ENCODE data around the gene EPAS1. TPM values are rescaled to one million over a fixed set of nuclear protein-coding genes. Genes with fewer than 3 reads are reported as not detected.

EPAS1 gene
- polyA plus RNA-seq, 1 of the 3 experiments (the other 2 are of a cell fraction): 69.2 TPM

GRCh38 chr2:46308629-46309028 lies 11.4 kb downstream of the EPAS1 start:
- Histone ChIP-seq H3K4me2 (no peak overlapping the region), H3K27ac (ENCODE audit: low read depth in 2 of 2, low read length in 1 of 2) (peak overlapping the region in 1 of 2 experiments; percentile 41; a peak in 1 of 4 replicates), H3K36me3 (replicated peaks in 1 of 2; ENCODE audit: control insufficient read depth in 1 of 2, insufficient read depth in 2 of 2, low read length in 1 of 2) (peaks cover 0 to 11% of the 10 kb centered on the region in 2 experiments), H2AFZ (ENCODE audit: low read depth) (no peak overlapping the region), H4K20me1 (ENCODE audit: insufficient read depth) (peaks cover 23% of the 10 kb centered on the region), H3K4me1 (ENCODE audit: control insufficient read depth in 1 of 2, insufficient read depth in 2 of 2, low read depth in 1 of 2, low read length in 1 of 2) (peaks cover 26 to 76% of the 10 kb centered on the region in 2 experiments; a peak in 3 of 4 replicates), H3K9ac (no peak overlapping the region), H3K79me2 (ENCODE audit: insufficient read depth) (peaks cover 100% of the 10 kb centered on the region), H3K27me3 (ENCODE audit: insufficient read depth) (no peaks in the 10 kb centered on the region), H3K9me2 (no peaks in the 10 kb centered on the region), H3F3A (replicated peaks; ENCODE audit: insufficient read depth) (peaks cover 4% of the 10 kb centered on the region), H3K9me3 (no peaks in the 10 kb centered on the region), H3K4me3 (ENCODE audit: low read depth in 2 of 2, low read length in 1 of 2) (no peak overlapping the region)
- POLR2A ChIA-PET: interaction anchor here (1.0 to 1.6 kb wide), 2 partner anchors 10 to 11 kb away, joined by 4 to 7 read pairs; partner anchors contain the start of gene EPAS1
- TF ChIP-seq EP300 (IDR thresholded peaks at IDR 0.05; ENCODE audit: borderline replicate concordance in 1 of 2, low read depth in 1 of 2, low read length in 1 of 2): no peak
- TF ChIP-seq RAD21 (IDR thresholded peaks at IDR 0.05; ENCODE audit: low read length): no peak
- TF ChIP-seq FOXM1 (IDR thresholded peaks at IDR 0.05; ENCODE audit: low read depth): no peak
- TF ChIP-seq NFIC (IDR thresholded peaks at IDR 0.05; ENCODE audit: borderline replicate concordance): no peak
- TF ChIP-seq, protein P1, sequence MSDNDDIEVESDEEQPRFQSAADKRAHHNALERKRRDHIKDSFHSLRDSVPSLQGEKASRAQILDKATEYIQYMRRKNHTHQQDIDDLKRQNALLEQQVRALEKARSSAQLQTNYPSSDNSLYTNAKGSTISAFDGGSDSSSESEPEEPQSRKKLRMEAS (IDR thresholded peaks at IDR 0.05; ENCODE audit: low read depth): no peak
- no peak for TF ChIP-seq SMC3 (IDR thresholded peaks at IDR 0.05; ENCODE audit: low read depth, low read length)
- TF ChIP-seq CHD2 (IDR thresholded peaks at IDR 0.05; ENCODE audit: low read length, partially characterized antibody): no peak
- no peak for TF ChIP-seq RXRA (IDR thresholded peaks at IDR 0.05; ENCODE audit: borderline replicate concordance, low read depth)
- TF ChIP-seq, protein P2, sequence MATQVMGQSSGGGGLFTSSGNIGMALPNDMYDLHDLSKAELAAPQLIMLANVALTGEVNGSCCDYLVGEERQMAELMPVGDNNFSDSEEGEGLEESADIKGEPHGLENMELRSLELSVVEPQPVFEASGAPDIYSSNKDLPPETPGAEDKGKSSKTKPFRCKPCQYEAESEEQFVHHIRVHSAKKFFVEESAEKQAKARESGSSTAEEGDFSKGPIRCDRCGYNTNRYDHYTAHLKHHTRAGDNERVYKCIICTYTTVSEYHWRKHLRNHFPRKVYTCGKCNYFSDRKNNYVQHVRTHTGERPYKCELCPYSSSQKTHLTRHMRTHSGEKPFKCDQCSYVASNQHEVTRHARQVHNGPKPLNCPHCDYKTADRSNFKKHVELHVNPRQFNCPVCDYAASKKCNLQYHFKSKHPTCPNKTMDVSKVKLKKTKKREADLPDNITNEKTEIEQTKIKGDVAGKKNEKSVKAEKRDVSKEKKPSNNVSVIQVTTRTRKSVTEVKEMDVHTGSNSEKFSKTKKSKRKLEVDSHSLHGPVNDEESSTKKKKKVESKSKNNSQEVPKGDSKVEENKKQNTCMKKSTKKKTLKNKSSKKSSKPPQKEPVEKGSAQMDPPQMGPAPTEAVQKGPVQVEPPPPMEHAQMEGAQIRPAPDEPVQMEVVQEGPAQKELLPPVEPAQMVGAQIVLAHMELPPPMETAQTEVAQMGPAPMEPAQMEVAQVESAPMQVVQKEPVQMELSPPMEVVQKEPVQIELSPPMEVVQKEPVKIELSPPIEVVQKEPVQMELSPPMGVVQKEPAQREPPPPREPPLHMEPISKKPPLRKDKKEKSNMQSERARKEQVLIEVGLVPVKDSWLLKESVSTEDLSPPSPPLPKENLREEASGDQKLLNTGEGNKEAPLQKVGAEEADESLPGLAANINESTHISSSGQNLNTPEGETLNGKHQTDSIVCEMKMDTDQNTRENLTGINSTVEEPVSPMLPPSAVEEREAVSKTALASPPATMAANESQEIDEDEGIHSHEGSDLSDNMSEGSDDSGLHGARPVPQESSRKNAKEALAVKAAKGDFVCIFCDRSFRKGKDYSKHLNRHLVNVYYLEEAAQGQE (IDR thresholded peaks at IDR 0.05; ENCODE audit: low read depth, low read length): no peak
- TF ChIP-seq ZBTB33 (IDR thresholded peaks at IDR 0.05; ENCODE audit: borderline replicate concordance, low read depth): no peak
- no peak for TF ChIP-seq RCOR1 (IDR thresholded peaks at IDR 0.05; ENCODE audit: low read length)
- TF ChIP-seq GABPA (IDR thresholded peaks at IDR 0.05; ENCODE audit: low read depth): no peak
- no peak for TF ChIP-seq TCF12 (IDR thresholded peaks at IDR 0.05)
- 71% methylated on average over 3 of the region's 3 CpGs for WGBS (ENCODE audit: low lambda C conversion rate)
- no peak for DNase-seq
- CTCF ChIA-PET: interaction anchor here (0.6 to 3.3 kb wide), 7 partner anchors 10 to 297 kb away, joined by 3 to 20 read pairs (median 4); no protein-coding TSS in a partner anchor
